K562 (cell line): ENCODE results near the gene DKKL1. TPM values are rescaled to one million over a fixed set of nuclear protein-coding genes. Genes with fewer than 3 reads are reported as not detected.

Source experiments
- ARHGAP35 ChIP-seq: fragments of 450-650 bp; IDR thresholded peaks from 2 replicates; pipeline ENCODE4 v1.6.1; 2018; ENCODE audit not compliant: partially characterized antibody
- BCOR ChIP-seq: fragments of 450-650 bp; IDR thresholded peaks from 2 replicates; pipeline ENCODE4 v1.6.1; 2016
- CAMTA2 ChIP-seq: fragments of 250-450 bp; sonication (Bioruptor Pico); conservative IDR thresholded peaks from 2 replicates; pipeline ENCODE4 v1.5.1; 2022
- MEF2D ChIP-seq: conservative IDR thresholded peaks from 2 replicates; pipeline ENCODE4 v1.6.1; 2016; ENCODE audit warnings: low read depth, missing genetic modification characterization, missing compliant biosample characterization
- MIER1 ChIP-seq: fragments of 450-650 bp; IDR thresholded peaks from 2 replicates; pipeline ENCODE4 v1.6.1; 2016; ENCODE audit warnings: antibody characterized with exemption, mild to moderate bottlenecking, low read depth
- MNT ChIP-seq, 2 experiments: fragments of 450-650 bp; conservative IDR thresholded peaks; 2 replicates each; pipeline ENCODE4 v1.6.1; 2017; ENCODE audit warnings: mild to moderate bottlenecking in 2 of 2, moderate library complexity in 2 of 2
- RFX1 ChIP-seq: fragments of 450-650 bp; IDR thresholded peaks from 2 replicates; pipeline ENCODE4 v1.6.1; 2016; ENCODE audit warnings: mild to moderate bottlenecking, moderate library complexity
- STAT5A ChIP-seq: IDR thresholded peaks from 2 replicates; pipeline ENCODE4 v1.6.1; 2012; ENCODE audit warnings: low read length, inconsistent platforms, borderline replicate concordance
- ZC3H8 ChIP-seq: fragments of 450-650 bp; IDR thresholded peaks from 2 replicates; pipeline ENCODE4 v1.6.1; 2017
- ZFP36 ChIP-seq: fragments of 150-350 bp; IDR thresholded peaks from 2 replicates; pipeline ENCODE4 v1.6.1; 2018; ENCODE audit warnings: low read length, low read depth; ENCODE audit not compliant: partially characterized antibody
- ZNF277 ChIP-seq: fragments of 250-450 bp; sonication (Bioruptor Pico); IDR thresholded peaks from 2 replicates; pipeline ENCODE4 v1.8.0; 2022; ENCODE audit warnings: inconsistent platforms, mild to moderate bottlenecking, moderate library complexity, borderline replicate concordance
- polyA plus RNA-seq, 8 experiments: library from polyadenylated mRNA; depleted of rRNA in 4 of 8; stranded (reverse) in 5 of 8; unstranded in 3 of 8; fragments of >200 nt; fragmentation: Nextera tagmentation in 2 of 8; fragmentation: Illumina TruSeq in 1 of 8; extraction: Ambion mirVana in 2 of 8; extraction: Trizol in 1 of 8; gene quantifications; 2 replicates each; pipeline versions ENCODE4 v1.2.1 to v1.2.3, GENCODE V29; 2011 to 2014; ENCODE audit warnings: inconsistent platforms in 1 of 8, missing spikeins in 1 of 8
- total RNA-seq, 7 experiments: library from RNA; depleted of rRNA in 6 of 7; stranded (reverse); fragments of >200 nt in 6 of 7; fragmentation: Illumina TruSeq in 2 of 7; extraction: Trizol in 2 of 7; gene quantifications; 2 replicates each; pipeline versions ENCODE4 v1.2.1 to v1.2.3, GENCODE V29; 2011 to 2021; ENCODE audit warnings: low replicate concordance in 1 of 7
- TF ChIP-seq, protein P1 (sequence below): fragments of 450-650 bp; IDR thresholded peaks from 2 replicates; pipeline ENCODE4 v1.7.0; 2016; ENCODE audit warnings: borderline replicate concordance
- TF ChIP-seq, protein P2 (sequence below): fragments of 450-650 bp; IDR thresholded peaks from 2 replicates; pipeline ENCODE4 v1.6.1; 2016; ENCODE audit warnings: antibody characterized with exemption
- TF ChIP-seq, protein P3 (sequence below), 2 experiments: fragments of 150-350 bp in 1 of 2; IDR thresholded peaks; 2 replicates each; pipeline ENCODE4 v1.6.1; 2012 to 2016; ENCODE audit warnings: low read depth in 2 of 2, low read length in 2 of 2, mild to moderate bottlenecking in 1 of 2, moderate library complexity in 1 of 2
- TF ChIP-seq, protein P4 (sequence below): fragments of 450-650 bp; IDR thresholded peaks from one replicate; pipeline ENCODE4 v1.6.1; 2018; ENCODE audit warnings: mild to moderate bottlenecking, moderate library complexity; ENCODE audit not compliant: partially characterized antibody

DKKL1 gene
- total and polyA plus RNA-seq, 9 of the 15 experiments (the other 6 are each of a cell fraction or from before 2014, with no cell fraction given): 0.15 to 1.7 (median 0.52) TPM

- TF ChIP-seq, protein P1, sequence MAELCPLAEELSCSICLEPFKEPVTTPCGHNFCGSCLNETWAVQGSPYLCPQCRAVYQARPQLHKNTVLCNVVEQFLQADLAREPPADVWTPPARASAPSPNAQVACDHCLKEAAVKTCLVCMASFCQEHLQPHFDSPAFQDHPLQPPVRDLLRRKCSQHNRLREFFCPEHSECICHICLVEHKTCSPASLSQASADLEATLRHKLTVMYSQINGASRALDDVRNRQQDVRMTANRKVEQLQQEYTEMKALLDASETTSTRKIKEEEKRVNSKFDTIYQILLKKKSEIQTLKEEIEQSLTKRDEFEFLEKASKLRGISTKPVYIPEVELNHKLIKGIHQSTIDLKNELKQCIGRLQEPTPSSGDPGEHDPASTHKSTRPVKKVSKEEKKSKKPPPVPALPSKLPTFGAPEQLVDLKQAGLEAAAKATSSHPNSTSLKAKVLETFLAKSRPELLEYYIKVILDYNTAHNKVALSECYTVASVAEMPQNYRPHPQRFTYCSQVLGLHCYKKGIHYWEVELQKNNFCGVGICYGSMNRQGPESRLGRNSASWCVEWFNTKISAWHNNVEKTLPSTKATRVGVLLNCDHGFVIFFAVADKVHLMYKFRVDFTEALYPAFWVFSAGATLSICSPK: 0 out of 2 replicates have a peak, but pooled peaks have one; percentile 32
- TF ChIP-seq MNT (conservative IDR thresholded peaks at IDR 0.05): no peak
- no peak for TF ChIP-seq RFX1
- TF ChIP-seq ZNF277 (CRISPR knock-in tag): no peak
- peak; percentile 95 for TF ChIP-seq MEF2D (tag)
- peak; percentile 64; the same call in 1 of the 2 replicates for TF ChIP-seq MIER1
- TF ChIP-seq ZC3H8: no peak
- TF ChIP-seq, protein P2, sequence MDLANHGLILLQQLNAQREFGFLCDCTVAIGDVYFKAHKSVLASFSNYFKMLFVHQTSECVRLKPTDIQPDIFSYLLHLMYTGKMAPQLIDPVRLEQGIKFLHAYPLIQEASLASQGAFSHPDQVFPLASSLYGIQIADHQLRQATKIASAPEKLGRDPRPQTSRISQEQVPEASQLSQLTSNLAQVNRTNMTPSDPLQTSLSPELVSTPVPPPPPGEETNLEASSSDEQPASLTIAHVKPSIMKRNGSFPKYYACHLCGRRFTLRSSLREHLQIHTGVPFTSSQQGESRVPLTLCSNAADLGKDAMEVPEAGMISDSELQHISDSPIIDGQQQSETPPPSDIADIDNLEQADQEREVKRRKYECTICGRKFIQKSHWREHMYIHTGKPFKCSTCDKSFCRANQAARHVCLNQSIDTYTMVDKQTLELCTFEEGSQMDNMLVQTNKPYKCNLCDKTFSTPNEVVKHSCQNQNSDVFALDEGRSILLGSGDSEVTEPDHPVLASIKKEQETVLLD: peak; percentile 41; the same call in 1 of the 2 replicates
- TF ChIP-seq CAMTA2 (CRISPR knock-in tag): no peak
- TF ChIP-seq, protein P3, sequence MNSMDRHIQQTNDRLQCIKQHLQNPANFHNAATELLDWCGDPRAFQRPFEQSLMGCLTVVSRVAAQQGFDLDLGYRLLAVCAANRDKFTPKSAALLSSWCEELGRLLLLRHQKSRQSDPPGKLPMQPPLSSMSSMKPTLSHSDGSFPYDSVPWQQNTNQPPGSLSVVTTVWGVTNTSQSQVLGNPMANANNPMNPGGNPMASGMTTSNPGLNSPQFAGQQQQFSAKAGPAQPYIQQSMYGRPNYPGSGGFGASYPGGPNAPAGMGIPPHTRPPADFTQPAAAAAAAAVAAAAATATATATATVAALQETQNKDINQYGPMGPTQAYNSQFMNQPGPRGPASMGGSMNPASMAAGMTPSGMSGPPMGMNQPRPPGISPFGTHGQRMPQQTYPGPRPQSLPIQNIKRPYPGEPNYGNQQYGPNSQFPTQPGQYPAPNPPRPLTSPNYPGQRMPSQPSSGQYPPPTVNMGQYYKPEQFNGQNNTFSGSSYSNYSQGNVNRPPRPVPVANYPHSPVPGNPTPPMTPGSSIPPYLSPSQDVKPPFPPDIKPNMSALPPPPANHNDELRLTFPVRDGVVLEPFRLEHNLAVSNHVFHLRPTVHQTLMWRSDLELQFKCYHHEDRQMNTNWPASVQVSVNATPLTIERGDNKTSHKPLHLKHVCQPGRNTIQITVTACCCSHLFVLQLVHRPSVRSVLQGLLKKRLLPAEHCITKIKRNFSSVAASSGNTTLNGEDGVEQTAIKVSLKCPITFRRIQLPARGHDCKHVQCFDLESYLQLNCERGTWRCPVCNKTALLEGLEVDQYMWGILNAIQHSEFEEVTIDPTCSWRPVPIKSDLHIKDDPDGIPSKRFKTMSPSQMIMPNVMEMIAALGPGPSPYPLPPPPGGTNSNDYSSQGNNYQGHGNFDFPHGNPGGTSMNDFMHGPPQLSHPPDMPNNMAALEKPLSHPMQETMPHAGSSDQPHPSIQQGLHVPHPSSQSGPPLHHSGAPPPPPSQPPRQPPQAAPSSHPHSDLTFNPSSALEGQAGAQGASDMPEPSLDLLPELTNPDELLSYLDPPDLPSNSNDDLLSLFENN (IDR thresholded peaks at IDR 0.05; ENCODE audit: low read depth in 2 of 2, low read length in 2 of 2): no peak
- TF ChIP-seq BCOR: peak; percentile 73
- TF ChIP-seq ARHGAP35: peak; percentile 29
- TF ChIP-seq ZFP36: no peak
- TF ChIP-seq STAT5A: no peak
- TF ChIP-seq, protein P4, sequence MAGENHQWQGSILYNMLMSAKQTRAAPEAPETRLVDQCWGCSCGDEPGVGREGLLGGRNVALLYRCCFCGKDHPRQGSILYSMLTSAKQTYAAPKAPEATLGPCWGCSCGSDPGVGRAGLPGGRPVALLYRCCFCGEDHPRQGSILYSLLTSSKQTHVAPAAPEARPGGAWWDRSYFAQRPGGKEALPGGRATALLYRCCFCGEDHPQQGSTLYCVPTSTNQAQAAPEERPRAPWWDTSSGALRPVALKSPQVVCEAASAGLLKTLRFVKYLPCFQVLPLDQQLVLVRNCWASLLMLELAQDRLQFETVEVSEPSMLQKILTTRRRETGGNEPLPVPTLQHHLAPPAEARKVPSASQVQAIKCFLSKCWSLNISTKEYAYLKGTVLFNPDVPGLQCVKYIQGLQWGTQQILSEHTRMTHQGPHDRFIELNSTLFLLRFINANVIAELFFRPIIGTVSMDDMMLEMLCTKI: no peak
Observed at GRCh38 chr19:49423071-49423984, 59.7 kb downstream of the DKKL1 start, which contains the start of gene PTH2 (continued).
